ENCODE data around the gene STIMATE. TPM values are rescaled to one million over a fixed set of nuclear protein-coding genes. Genes with fewer than 3 reads are reported as not detected.

STIMATE gene
- total RNA-seq = 10 to 100 TPM; 45.2 to 75.1 TPM

- ATAC-seq (ENCODE audit: insufficient number of reproducible peaks, low FRiP score, low read depth) (peak; percentile 93), DNase-seq (ENCODE audit: low spot score) (peak; percentile 36)
- Histone ChIP-seq H3K4me1 (ENCODE audit: control insufficient read depth in 1 of 2, low read depth in 2 of 2) (peaks cover 45 to 47% of the 10 kb centered on the region in 2 donors), H3K4me3 (peak within 1 kb of the TSS; percentile 87), H3K27ac (peak within 1 kb of the TSS; percentile 87 to 92), H3K9me3 (no peaks in the 10 kb centered on the region), H3K27me3 (replicated peaks; ENCODE audit: insufficient read depth) (no peaks in the 10 kb centered on the region), H3K36me3 (no peaks in the 10 kb centered on the region)
- no peak for TF ChIP-seq CTCF (IDR thresholded peaks at IDR 0.05)
Measured at GRCh38 chr3:52897130-52898122, at the start of gene STIMATE. Gene STIMATE (minus strand): TSS chr3:52897548. CDS start chr3:52897450, 98 bp downstream.

GRCh38 chr3:52939600-52939999 is 42.3 kb upstream of the STIMATE start:
- Histone ChIP-seq H3K27ac (no peak overlapping the region), H3K27me3 (replicated peaks; ENCODE audit: insufficient read depth) (no peaks in the 10 kb centered on the region), H3K4me3 (no peak overlapping the region), H3K9me3 (no peaks in the 10 kb centered on the region), H3K36me3 (no peaks in the 10 kb centered on the region), H3K4me1 (ENCODE audit: control insufficient read depth in 1 of 2, low read depth in 2 of 2) (no peaks in the 10 kb centered on the region)
- ATAC-seq (ENCODE audit: insufficient number of reproducible peaks, low FRiP score, low read depth) (no peak), DNase-seq (ENCODE audit: low spot score) (no peak)
- no peak for TF ChIP-seq CTCF (IDR thresholded peaks at IDR 0.05)

GRCh38 chr3:52934630-52935530 is 37.5 kb upstream of the STIMATE start:
- no peaks in the 10 kb centered on the region for H3K4me1 ChIP-seq (ENCODE audit: control insufficient read depth in 1 of 2, low read depth in 2 of 2)
- no peak for DNase-seq (ENCODE audit: low spot score)
- ATAC-seq (ENCODE audit: insufficient number of reproducible peaks, low FRiP score, low read depth) = no peak

GRCh38 chr3:52931889-52932288 is 34.5 kb upstream of the STIMATE start:
- Histone ChIP-seq H3K4me3 (no peak overlapping the region), H3K4me1 (ENCODE audit: control insufficient read depth in 1 of 2, low read depth in 2 of 2) (no peaks in the 10 kb centered on the region), H3K9me3 (no peaks in the 10 kb centered on the region), H3K27me3 (replicated peaks; ENCODE audit: insufficient read depth) (no peaks in the 10 kb centered on the region), H3K27ac (no peak overlapping the region), H3K36me3 (peaks cover 7% of the 10 kb centered on the region)
- DNase-seq (ENCODE audit: low spot score) = no peak
- no peak for TF ChIP-seq CTCF (IDR thresholded peaks at IDR 0.05)
- no peak for ATAC-seq (ENCODE audit: insufficient number of reproducible peaks, low FRiP score, low read depth)

More at GRCh38 chr3:52934630-52935530, 37.5 kb upstream of the STIMATE start:
- peak; percentile 75 for TF ChIP-seq CTCF (IDR thresholded peaks at IDR 0.05)
- Histone ChIP-seq H3K4me3 (no peak overlapping the region), H3K27me3 (replicated peaks; ENCODE audit: insufficient read depth) (no peaks in the 10 kb centered on the region), H3K27ac (no peak overlapping the region), H3K36me3 (peaks cover 4% of the 10 kb centered on the region), H3K9me3 (no peaks in the 10 kb centered on the region)

- DNase-seq (ENCODE audit: low spot score) = no peak
- no peaks in the 10 kb centered on the region for H3K27me3 ChIP-seq (replicated peaks; ENCODE audit: insufficient read depth)
- H3K4me3 ChIP-seq = no peak overlapping the region
- no peaks in the 10 kb centered on the region for H3K9me3 ChIP-seq
- no peaks in the 10 kb centered on the region for H3K4me1 ChIP-seq (ENCODE audit: control insufficient read depth in 1 of 2, low read depth in 2 of 2)
- H3K27ac ChIP-seq = no peak overlapping the region
- no peak for ATAC-seq (ENCODE audit: insufficient number of reproducible peaks, low FRiP score, low read depth)
- TF ChIP-seq CTCF (IDR thresholded peaks at IDR 0.05) = no peak
- H3K36me3 ChIP-seq = peaks cover 7% of the 10 kb centered on the region
Measured at GRCh38 chr3:52931328-52931727, 34.0 kb upstream of the STIMATE start.

All from thoracic aorta (tissue), 2 donors.